GM21367 (cell line): ENCODE data around the gene KCNQ4.

Source experiments
- ATAC-seq: cut with Tn5 transposase; IDR thresholded peaks from one replicate; pipeline ENCODE4 v1.9.1; 2021; ENCODE audit not compliant: unreplicated experiment

KCNQ4 gene

GRCh38 chr1:40754201-40754600 lies 29.4 kb upstream of the KCNQ4 start:
- ATAC-seq: no peak

GRCh38 chr1:40755067-40755466 lies 28.5 kb upstream of the KCNQ4 start:
- no peak for ATAC-seq

GRCh38 chr1:40756523-40756922 lies 27.1 kb upstream of the KCNQ4 start:
- no peak for ATAC-seq

- no peak for ATAC-seq
Observed at GRCh38 chr1:40757084-40757483, 26.5 kb upstream of the KCNQ4 start.

- ATAC-seq: no peak
Observed at GRCh38 chr1:40758004-40758403, 25.6 kb upstream of the KCNQ4 start.

- no peak for ATAC-seq
Observed at GRCh38 chr1:40758578-40759343, 24.8 kb upstream of the KCNQ4 start.

GRCh38 chr1:40760984-40761383 lies 22.6 kb upstream of the KCNQ4 start:
- ATAC-seq: no peak

- no peak for ATAC-seq
Observed at GRCh38 chr1:40762144-40762923, 21.3 kb upstream of the KCNQ4 start.

GRCh38 chr1:40763742-40764532 lies 19.6 kb upstream of the KCNQ4 start:
- ATAC-seq: no peak

- no peak for ATAC-seq
Observed at GRCh38 chr1:40764981-40765380, 18.6 kb upstream of the KCNQ4 start.

GRCh38 chr1:40766017-40766416 lies 17.6 kb upstream of the KCNQ4 start:
- no peak for ATAC-seq

GRCh38 chr1:40766560-40766959 lies 17.0 kb upstream of the KCNQ4 start:
- ATAC-seq: no peak

- no peak for ATAC-seq
Observed at GRCh38 chr1:40768146-40768990, 15.2 kb upstream of the KCNQ4 start.

- no peak for ATAC-seq
Observed at GRCh38 chr1:40769815-40770214, 13.8 kb upstream of the KCNQ4 start.

- no peak for ATAC-seq
Observed at GRCh38 chr1:40770296-40771070, 13.1 kb upstream of the KCNQ4 start.

- no peak for ATAC-seq
Observed at GRCh38 chr1:40772146-40772955, 11.2 kb upstream of the KCNQ4 start.

- ATAC-seq: no peak
Observed at GRCh38 chr1:40773748-40774265, 9.8 kb upstream of the KCNQ4 start.

GRCh38 chr1:40774266-40774998 lies 9.2 kb upstream of the KCNQ4 start:
- no peak for ATAC-seq
